A549 (cell line): Measurements from ENCODE around the gene SLC24A3. TPM values are rescaled to one million over a fixed set of nuclear protein-coding genes. Genes with fewer than 3 reads are reported as not detected.

Experiments used
- ATAC-seq, 2 experiments: fragments of 200-7000 bp in 1 of 2; fragments of >200 bp in 1 of 2; cut with Nextera tagmentation in 1 of 2; cut with Tn5 transposase in 1 of 2; 3 replicates each; pipeline versions ENCODE4 v1.8.0 to v1.9.1; 2018 to 2020; ENCODE audit warnings: mild to moderate bottlenecking in 1 of 2, moderate library complexity in 1 of 2
- CTCF ChIA-PET: fragments of 300-600 bp; sonication (Branson Sonifier 250); formaldehyde crosslinking; extraction: SDS; loops from one replicate; lab custom pipeline; 2021; ENCODE audit warnings: antibody characterized with exemption, inconsistent platforms; lab: Yijun Ruan, JAX
- POLR2A ChIA-PET: fragments of 350-600 bp; formaldehyde crosslinking; extraction: SDS; loops from one replicate; lab custom pipeline; 2021; ENCODE audit warnings: antibody characterized with exemption, inconsistent platforms; lab: Yijun Ruan, JAX
- DNase-seq, 2 experiments: peaks; one replicate each; pipeline versions ENCODE4 v3.0.0 to v3.0.0-alpha.2; 2011 to 2016; ENCODE audit warnings: low read depth in 1 of 2, low spot score in 1 of 2
- FAIRE-seq: peaks from 2 replicates; lab custom pipeline; 2011; peaks lifted over from hg19 to GRCh38; lab: Jason Lieb, UNC
- H3K27ac ChIP-seq, 2 experiments: fragments of >200 bp; sonication (Bioruptor Twin); formaldehyde crosslinking; 3 replicates each; pipeline ENCODE4 v1.5.1; 2016 to 2017
- H3K4me1 ChIP-seq: fragments of >200 bp; sonication (Bioruptor Twin); formaldehyde crosslinking; 3 replicates; pipeline ENCODE4 v1.6.1; 2016
- H3K4me2 ChIP-seq: fragments of >200 bp; sonication (Bioruptor Twin); formaldehyde crosslinking; 3 replicates; pipeline ENCODE4 v1.6.1; 2016
- H3K4me3 ChIP-seq: fragments of >200 bp; sonication (Bioruptor Twin); formaldehyde crosslinking; 3 replicates; pipeline ENCODE4 v1.5.1; 2016
- H3K9me3 ChIP-seq: fragments of >200 bp; sonication (Bioruptor Twin); formaldehyde crosslinking; 3 replicates; pipeline ENCODE4 v1.6.1; 2016
- CEBPB ChIP-seq, 2 experiments: fragments of >200 bp in 1 of 2; sonication (Bioruptor Twin) in 1 of 2; formaldehyde crosslinking in 1 of 2; IDR thresholded peaks; 2 replicates each; pipeline ENCODE4 v1.6.1; 2012 to 2016
- CHD2 ChIP-seq: fragments of 150-350 bp; IDR thresholded peaks from 2 replicates; pipeline ENCODE4 v1.6.1; 2014; ENCODE audit warnings: low read length; ENCODE audit not compliant: partially characterized antibody
- CHD4 ChIP-seq: fragments of 200-600 bp; sonication (generic); IDR thresholded peaks from 2 replicates; pipeline ENCODE4 v1.6.1; 2016; ENCODE audit warnings: antibody characterized with exemption, mild to moderate bottlenecking, borderline replicate concordance
- CTCF ChIP-seq: fragments of >200 bp; sonication (Bioruptor Twin); formaldehyde crosslinking; IDR thresholded peaks from 3 replicates; pipeline ENCODE4 v1.5.1; 2016
- EHMT2 ChIP-seq: fragments of 200-600 bp; sonication (generic); IDR thresholded peaks from 2 replicates; pipeline ENCODE4 v1.6.1; 2016; ENCODE audit warnings: antibody characterized with exemption, low read depth, mild to moderate bottlenecking, moderate library complexity
- EP300 ChIP-seq, 2 experiments: fragments of >200 bp; sonication (Bioruptor Twin); formaldehyde crosslinking; IDR thresholded peaks; 2 replicates in 1 of 2; 3 replicates in 1 of 2; pipeline ENCODE4 v1.6.1; 2016 to 2017
- ESRRA ChIP-seq: fragments of 150-350 bp; IDR thresholded peaks from 2 replicates; pipeline ENCODE4 v1.6.1; 2014; ENCODE audit warnings: mild to moderate bottlenecking, low read length, borderline replicate concordance
- FOSB ChIP-seq: fragments of 250-450 bp; sonication (Bioruptor Pico); IDR thresholded peaks from 2 replicates; pipeline ENCODE4 v1.5.0; 2020; ENCODE audit warnings: mild to moderate bottlenecking, moderate library complexity
- HDAC2 ChIP-seq: fragments of 200-600 bp; sonication (generic); IDR thresholded peaks from 2 replicates; pipeline ENCODE4 v1.6.1; 2016
- JUNB ChIP-seq: fragments of >200 bp; sonication (Bioruptor Twin); formaldehyde crosslinking; IDR thresholded peaks from 2 replicates; pipeline ENCODE4 v1.6.1; 2016
- KDM5A ChIP-seq: fragments of 200-600 bp; sonication (generic); IDR thresholded peaks from 2 replicates; pipeline ENCODE4 v1.6.1; 2016; ENCODE audit warnings: antibody characterized with exemption, mild to moderate bottlenecking
- MAFK ChIP-seq: fragments of 450-650 bp; IDR thresholded peaks from 2 replicates; pipeline ENCODE4 v1.6.1; 2014; ENCODE audit not compliant: partially characterized antibody
- MYC ChIP-seq: IDR thresholded peaks from 2 replicates; pipeline ENCODE4 v1.6.1; 2012; ENCODE audit warnings: mild to moderate bottlenecking, inconsistent platforms, low read length, improper control_type of control experiment, borderline replicate concordance
- RCOR1 ChIP-seq: fragments of 150-350 bp; IDR thresholded peaks from 2 replicates; pipeline ENCODE4 v1.6.1; 2014; ENCODE audit warnings: antibody characterized with exemption, low read length, low read depth
- REST ChIP-seq: fragments of 200-600 bp; sonication (generic); IDR thresholded peaks from 2 replicates; pipeline ENCODE4 v1.6.1; 2016; ENCODE audit warnings: antibody characterized with exemption, mild to moderate bottlenecking, moderate library complexity
- RNF2 ChIP-seq: fragments of 200-600 bp; sonication (generic); IDR thresholded peaks from 2 replicates; pipeline ENCODE4 v1.6.1; 2016; ENCODE audit warnings: low read depth, mild to moderate bottlenecking, antibody characterized with exemption, moderate library complexity, borderline replicate concordance
- ZFP36 ChIP-seq: fragments of 450-650 bp; IDR thresholded peaks from 2 replicates; pipeline ENCODE4 v1.6.1; 2014; ENCODE audit warnings: borderline replicate concordance; ENCODE audit not compliant: partially characterized antibody
- WGBS: methylation state at CpG from one replicate; pipeline ENCODE4 v1.1.6; 2017; ENCODE audit errors: missing lambda C conversion rate; 5-methylcytosine and 5-hydroxymethylcytosine counted together
- polyA plus RNA-seq, 4 experiments: library from polyadenylated mRNA; depleted of rRNA in 3 of 4; stranded (reverse); fragments of >200 nt; fragmentation: RNase III in 1 of 4; extraction: RNeasy Plus Mini Kit Qiagen cat#74134 plus additional on column Dnase treatment in 1 of 4; gene quantifications; 2 replicates in 3 of 4; 3 replicates in 1 of 4; pipeline ENCODE4 v1.2.3, GENCODE V29; 2011 to 2017
- TF ChIP-seq, protein P1 (sequence below): fragments of >200 bp; sonication (Bioruptor Twin); formaldehyde crosslinking; IDR thresholded peaks from 3 replicates; pipeline ENCODE4 v1.6.1; 2016

The SLC24A3 gene
- polyA plus RNA-seq, 2 of the 4 experiments (the other 2 are of a cell fraction), result 0.08 TPM; not detected in 1

- Histone ChIP-seq H3K4me1 (no peaks in the 10 kb centered on the region), H3K27ac (no peak overlapping the region), H3K4me2 (no peak overlapping the region), H3K4me3 (no peak overlapping the region), H3K9me3 (no peaks in the 10 kb centered on the region)
- ChIA-PET POLR2A (no interaction called here), CTCF (interaction anchor here (0.5 to 1.9 kb wide), 3 partner anchors 11 to 432 kb away, joined by 3 to 5 read pairs (median 3); no protein-coding TSS in a partner anchor)
- ATAC-seq (no peak), DNase-seq (no peak), FAIRE-seq (no peak)
- TF ChIP-seq EHMT2, result no peak
- TF ChIP-seq CEBPB (IDR thresholded peaks at IDR 0.05), result no peak
- TF ChIP-seq JUNB, result no peak
- TF ChIP-seq ZFP36, result no peak
- no peak for TF ChIP-seq FOSB (CRISPR knock-in tag)
- WGBS, result 25% methylated on average over 2 of the region's 2 CpGs
Measured at GRCh38 chr20:19571996-19572395, 359.6 kb downstream of the SLC24A3 start.

DNA sequence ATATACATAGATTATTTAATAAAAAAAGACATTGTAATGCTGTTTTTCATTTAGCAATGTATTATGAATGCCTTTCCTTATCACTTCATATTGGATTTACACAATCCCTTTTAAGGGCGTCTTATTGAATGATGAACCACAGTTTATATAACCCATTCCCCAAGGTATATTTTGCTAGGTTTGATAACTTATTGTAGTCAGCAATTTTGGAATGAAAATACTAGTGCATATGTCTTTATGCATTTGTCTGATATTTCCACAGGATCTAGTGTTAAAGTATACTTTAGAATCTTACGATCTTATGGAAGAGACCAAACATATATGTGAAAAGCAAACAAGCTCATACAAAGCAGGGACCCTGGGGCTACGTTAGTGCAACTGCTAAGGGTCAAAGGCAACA is 365.2 kb downstream of the SLC24A3 start:
- DNase-seq (no peak), FAIRE-seq (no peak), ATAC-seq (no peak)
- POLR2A ChIA-PET, result no interaction called here
- peak; percentile 53 for TF ChIP-seq MAFK
- TF ChIP-seq, protein P1, sequence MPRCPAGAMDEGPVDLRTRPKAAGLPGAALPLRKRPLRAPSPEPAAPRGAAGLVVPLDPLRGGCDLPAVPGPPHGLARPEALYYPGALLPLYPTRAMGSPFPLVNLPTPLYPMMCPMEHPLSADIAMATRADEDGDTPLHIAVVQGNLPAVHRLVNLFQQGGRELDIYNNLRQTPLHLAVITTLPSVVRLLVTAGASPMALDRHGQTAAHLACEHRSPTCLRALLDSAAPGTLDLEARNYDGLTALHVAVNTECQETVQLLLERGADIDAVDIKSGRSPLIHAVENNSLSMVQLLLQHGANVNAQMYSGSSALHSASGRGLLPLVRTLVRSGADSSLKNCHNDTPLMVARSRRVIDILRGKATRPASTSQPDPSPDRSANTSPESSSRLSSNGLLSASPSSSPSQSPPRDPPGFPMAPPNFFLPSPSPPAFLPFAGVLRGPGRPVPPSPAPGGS, result no peak
- H3K4me2 ChIP-seq, result no peak overlapping the region
- H3K4me1 ChIP-seq, result no peaks in the 10 kb centered on the region
- CTCF ChIA-PET, result no interaction called here
- 36% methylated on average over 3 of the region's 3 CpGs for WGBS
- no peak overlapping the region for H3K4me3 ChIP-seq
- H3K9me3 ChIP-seq, result no peaks in the 10 kb centered on the region
- H3K27ac ChIP-seq, result no peak overlapping the region

- peak in 1 of 2 experiments; percentile 15; a peak in 1 of 6 replicates for ATAC-seq
- no peak overlapping the region for H3K4me3 ChIP-seq
- H3K9me3 ChIP-seq, result no peaks in the 10 kb centered on the region
- H3K4me2 ChIP-seq, result no peak overlapping the region
- H3K4me1 ChIP-seq, result no peaks in the 10 kb centered on the region
- ChIA-PET CTCF (interaction anchor here (1.0 to 2.0 kb wide), 6 partner anchors 8 to 376 kb away, joined by 3 to 12 read pairs (median 7); no protein-coding TSS in a partner anchor), POLR2A (no interaction called here)
- no peak for DNase-seq
- no peak for FAIRE-seq
- 13% methylated on average over 7 of the region's 7 CpGs for WGBS
- no peak overlapping the region for H3K27ac ChIP-seq
- TF ChIP-seq RCOR1 (no peak), MYC (no peak), CHD4 (no peak), REST (no peak), KDM5A (no peak), CTCF (no peak), RNF2 (no peak), CHD2 (no peak), MAFK (no peak), ESRRA (no peak), EP300 (IDR thresholded peaks at IDR 0.05) (no peak), HDAC2 (no peak)
Measured at GRCh38 chr20:19582782-19583181, 370.3 kb downstream of the SLC24A3 start.
